ENCODE data around the gene MRPS11. TPM values are rescaled to one million over a fixed set of nuclear protein-coding genes. Genes with fewer than 3 reads are reported as not detected.

The MRPS11 gene
- total RNA-seq, 6 donors from 2014 or later, result 12.9 to 53.4 (median 34.7) TPM

GRCh38 chr15:88526247-88526879 is 58.9 kb downstream of the MRPS11 start:
- ATAC-seq (ENCODE audit: low FRiP score in 2 of 2) (no peak), DNase-seq (no peak)
- Histone ChIP-seq H3K9me3 (no peaks in the 10 kb centered on the region), H3K4me3 (no peak overlapping the region), H3K27ac (no peak overlapping the region), H3K36me3 (peaks cover 0 to 49% (median 24%) of the 10 kb centered on the region in 4 donors), H3K27me3 (no peaks in the 10 kb centered on the region), H3K4me1 (no peaks in the 10 kb centered on the region)
- no peak for TF ChIP-seq POLR2AphosphoS5 (IDR thresholded peaks at IDR 0.05)

- Histone ChIP-seq H3K4me1 (no peaks in the 10 kb centered on the region), H3K9me3 (no peaks in the 10 kb centered on the region), H3K27ac (no peak overlapping the region), H3K27me3 (no peaks in the 10 kb centered on the region), H3K4me3 (no peak overlapping the region), H3K36me3 (peaks cover 0 to 51% (median 26%) of the 10 kb centered on the region in 4 donors)
- DNase-seq (no peak), ATAC-seq (ENCODE audit: low FRiP score in 2 of 2) (no peak)
- 95 to 100% methylated on average over 1 of the region's 1 CpG for WGBS, 2 donors
- TF ChIP-seq EP300 (IDR thresholded peaks at IDR 0.05) (no peak), POLR2AphosphoS5 (IDR thresholded peaks at IDR 0.05) (no peak), POLR2A (IDR thresholded peaks at IDR 0.05) (no peak), CTCF (IDR thresholded peaks at IDR 0.05) (no peak)
Observed at GRCh38 chr15:88529021-88529630, 61.6 kb downstream of the MRPS11 start.

Other genes starting within 250 kb of the MRPS11 start
- 10 to 100 TPM in 1 of 6 donors, 1 to 10 TPM in 5; 1.4 to 11.5 (median 2.4) TPM for gene NTRK3, start 211.0 kb upstream of the MRPS11 start, total RNA-seq
- gene MRPL46, start 320 bp upstream of the MRPS11 start, total RNA-seq, result 10 to 100 TPM in 5 of 6 donors, 1 to 10 TPM in 1; 8.7 to 23.1 (median 17.6) TPM
- gene DET1, start 79.0 kb downstream of the MRPS11 start, total RNA-seq, result 10 to 100 TPM in 2 of 6 donors, 1 to 10 TPM in 4; 2.9 to 13.6 (median 5.3) TPM
- gene AEN, start 153.6 kb downstream of the MRPS11 start, total RNA-seq, result 10 to 100 TPM in 5 of 6 donors, 1 to 10 TPM in 1; 7.5 to 37.6 (median 18.4) TPM
- 100 to 1,000 TPM in 1 of 6 donors, 10 to 100 TPM in 5; 41.3 to 119 (median 67.0) TPM for gene ISG20, start 171.3 kb downstream of the MRPS11 start, total RNA-seq

All from upper lobe of left lung (tissue), 6 donors.